Measurements from ENCODE around the gene ADD1.

GRCh38 chr4:2857349-2857927 lies 13.8 kb downstream of the ADD1 start:
- no peak for TF ChIP-seq POLR2A (IDR thresholded peaks at IDR 0.05)
- TF ChIP-seq, protein P1, sequence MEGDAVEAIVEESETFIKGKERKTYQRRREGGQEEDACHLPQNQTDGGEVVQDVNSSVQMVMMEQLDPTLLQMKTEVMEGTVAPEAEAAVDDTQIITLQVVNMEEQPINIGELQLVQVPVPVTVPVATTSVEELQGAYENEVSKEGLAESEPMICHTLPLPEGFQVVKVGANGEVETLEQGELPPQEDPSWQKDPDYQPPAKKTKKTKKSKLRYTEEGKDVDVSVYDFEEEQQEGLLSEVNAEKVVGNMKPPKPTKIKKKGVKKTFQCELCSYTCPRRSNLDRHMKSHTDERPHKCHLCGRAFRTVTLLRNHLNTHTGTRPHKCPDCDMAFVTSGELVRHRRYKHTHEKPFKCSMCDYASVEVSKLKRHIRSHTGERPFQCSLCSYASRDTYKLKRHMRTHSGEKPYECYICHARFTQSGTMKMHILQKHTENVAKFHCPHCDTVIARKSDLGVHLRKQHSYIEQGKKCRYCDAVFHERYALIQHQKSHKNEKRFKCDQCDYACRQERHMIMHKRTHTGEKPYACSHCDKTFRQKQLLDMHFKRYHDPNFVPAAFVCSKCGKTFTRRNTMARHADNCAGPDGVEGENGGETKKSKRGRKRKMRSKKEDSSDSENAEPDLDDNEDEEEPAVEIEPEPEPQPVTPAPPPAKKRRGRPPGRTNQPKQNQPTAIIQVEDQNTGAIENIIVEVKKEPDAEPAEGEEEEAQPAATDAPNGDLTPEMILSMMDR (IDR thresholded peaks at IDR 0.05): no peak

Data from heart left ventricle (tissue), 13 donors.